GM13976 (cell line): ENCODE measurements around the gene LHPP.

Source experiments
- DNase-seq: peaks from one replicate; pipeline ENCODE4 v3.0.0; 2012; ENCODE audit warnings: low spot score
- in situ Hi-C: fragments of 300-500 bp; cut with MboI; formaldehyde crosslinking; loops from one replicate; pipeline ENCODE4 v1.12.0; 2022; ENCODE audit warnings: low sequenced_read_pairs, mixed read lengths, inconsistent platforms; ENCODE audit not compliant: unreplicated experiment
- TF ChIP-seq, protein P1 (sequence below): IDR thresholded peaks from 2 replicates; pipeline ENCODE4 v1.5.1; 2012; ENCODE audit warnings: borderline replicate concordance, mild to moderate bottlenecking; ENCODE audit not compliant: insufficient read depth; ENCODE audit errors: extremely low read depth, missing control alignments, control extremely low read depth

LHPP gene

DNA sequence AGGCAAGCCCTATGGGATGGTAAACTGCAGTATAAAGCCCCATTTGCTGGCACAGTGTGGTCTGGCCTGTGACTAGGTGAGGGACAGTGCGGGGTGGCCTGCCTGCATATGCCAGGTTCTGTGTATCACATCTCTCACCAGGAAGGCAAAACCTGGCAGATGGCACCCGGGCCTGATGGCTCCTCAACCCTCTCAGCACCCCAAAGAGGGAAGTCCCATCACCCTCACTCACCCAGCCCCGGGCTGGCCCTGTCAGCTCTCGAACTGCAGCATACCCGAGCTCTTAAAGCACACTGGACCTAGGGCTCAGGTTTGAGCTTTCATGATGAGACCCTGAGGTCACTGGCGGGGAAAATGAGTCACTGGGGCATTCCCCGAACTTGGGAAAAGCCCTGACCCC lies 130.5 kb downstream of the LHPP start:
- no peak for DNase-seq
- in situ Hi-C loops: no loop called here
- TF ChIP-seq, protein P1, sequence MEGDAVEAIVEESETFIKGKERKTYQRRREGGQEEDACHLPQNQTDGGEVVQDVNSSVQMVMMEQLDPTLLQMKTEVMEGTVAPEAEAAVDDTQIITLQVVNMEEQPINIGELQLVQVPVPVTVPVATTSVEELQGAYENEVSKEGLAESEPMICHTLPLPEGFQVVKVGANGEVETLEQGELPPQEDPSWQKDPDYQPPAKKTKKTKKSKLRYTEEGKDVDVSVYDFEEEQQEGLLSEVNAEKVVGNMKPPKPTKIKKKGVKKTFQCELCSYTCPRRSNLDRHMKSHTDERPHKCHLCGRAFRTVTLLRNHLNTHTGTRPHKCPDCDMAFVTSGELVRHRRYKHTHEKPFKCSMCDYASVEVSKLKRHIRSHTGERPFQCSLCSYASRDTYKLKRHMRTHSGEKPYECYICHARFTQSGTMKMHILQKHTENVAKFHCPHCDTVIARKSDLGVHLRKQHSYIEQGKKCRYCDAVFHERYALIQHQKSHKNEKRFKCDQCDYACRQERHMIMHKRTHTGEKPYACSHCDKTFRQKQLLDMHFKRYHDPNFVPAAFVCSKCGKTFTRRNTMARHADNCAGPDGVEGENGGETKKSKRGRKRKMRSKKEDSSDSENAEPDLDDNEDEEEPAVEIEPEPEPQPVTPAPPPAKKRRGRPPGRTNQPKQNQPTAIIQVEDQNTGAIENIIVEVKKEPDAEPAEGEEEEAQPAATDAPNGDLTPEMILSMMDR: no peak

DNA sequence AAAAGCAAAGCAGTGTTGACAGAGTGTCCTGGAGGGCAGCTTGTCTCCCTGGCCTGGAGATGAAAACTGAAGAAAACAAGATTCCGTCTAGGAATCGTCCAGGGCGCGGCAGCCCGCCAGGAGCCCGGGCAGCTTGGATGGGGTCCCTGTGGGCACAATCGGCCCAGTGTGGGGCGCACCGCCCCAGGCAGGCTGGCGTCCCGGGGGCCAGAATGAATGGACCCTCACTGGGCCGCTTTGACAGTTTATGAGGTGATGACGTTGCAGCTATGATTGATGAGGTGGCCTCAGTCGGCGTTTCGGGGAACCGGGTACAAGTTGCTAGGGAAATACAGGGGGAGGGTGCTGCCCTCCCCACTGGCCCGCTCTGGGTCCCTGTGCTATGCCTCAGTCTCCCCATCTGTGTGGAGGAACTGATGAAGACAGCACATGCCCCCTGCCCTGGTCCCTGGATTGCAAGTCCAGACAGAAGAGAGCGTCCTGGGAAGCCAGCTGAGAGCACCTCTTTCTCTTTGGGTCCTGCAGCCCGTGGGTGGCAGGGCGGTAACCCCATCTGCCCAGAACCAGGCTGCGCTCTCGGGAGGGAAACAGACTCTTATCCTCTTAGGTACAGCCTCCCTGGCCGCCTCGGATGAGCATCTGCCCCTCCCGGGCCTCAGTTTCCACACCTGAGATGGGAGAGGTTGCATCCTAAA lies 131.3 kb downstream of the LHPP start:
- in situ Hi-C loops: no loop called here
- DNase-seq: no peak
- TF ChIP-seq, protein P1: no peak

- TF ChIP-seq, protein P1: no peak
- in situ Hi-C loops: no loop called here
- no peak for DNase-seq
Measured at GRCh38 chr10:124593431-124593985, 131.9 kb downstream of the LHPP start.

DNA sequence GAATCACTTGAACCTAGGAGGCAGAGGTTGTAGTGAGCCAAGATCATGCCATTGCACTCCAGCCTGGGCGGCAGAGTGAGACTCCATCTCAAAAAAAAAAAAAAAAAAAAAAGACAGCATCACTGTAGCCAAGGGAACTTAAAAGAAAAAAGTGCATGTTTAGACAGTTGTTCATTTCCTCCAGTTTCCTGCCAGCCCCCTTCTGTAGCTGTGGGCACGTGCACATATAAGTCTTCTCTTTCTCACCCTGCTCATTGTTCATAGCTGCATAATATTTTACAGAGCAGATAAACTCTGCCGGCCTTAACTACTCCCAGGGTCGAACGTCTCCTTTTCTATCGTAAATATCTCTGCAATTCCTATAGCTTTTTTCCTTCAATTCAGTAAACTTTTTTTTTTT lies 132.6 kb downstream of the LHPP start:
- TF ChIP-seq, protein P1: no peak
- DNase-seq: no peak
- in situ Hi-C loops: no loop called here

DNA sequence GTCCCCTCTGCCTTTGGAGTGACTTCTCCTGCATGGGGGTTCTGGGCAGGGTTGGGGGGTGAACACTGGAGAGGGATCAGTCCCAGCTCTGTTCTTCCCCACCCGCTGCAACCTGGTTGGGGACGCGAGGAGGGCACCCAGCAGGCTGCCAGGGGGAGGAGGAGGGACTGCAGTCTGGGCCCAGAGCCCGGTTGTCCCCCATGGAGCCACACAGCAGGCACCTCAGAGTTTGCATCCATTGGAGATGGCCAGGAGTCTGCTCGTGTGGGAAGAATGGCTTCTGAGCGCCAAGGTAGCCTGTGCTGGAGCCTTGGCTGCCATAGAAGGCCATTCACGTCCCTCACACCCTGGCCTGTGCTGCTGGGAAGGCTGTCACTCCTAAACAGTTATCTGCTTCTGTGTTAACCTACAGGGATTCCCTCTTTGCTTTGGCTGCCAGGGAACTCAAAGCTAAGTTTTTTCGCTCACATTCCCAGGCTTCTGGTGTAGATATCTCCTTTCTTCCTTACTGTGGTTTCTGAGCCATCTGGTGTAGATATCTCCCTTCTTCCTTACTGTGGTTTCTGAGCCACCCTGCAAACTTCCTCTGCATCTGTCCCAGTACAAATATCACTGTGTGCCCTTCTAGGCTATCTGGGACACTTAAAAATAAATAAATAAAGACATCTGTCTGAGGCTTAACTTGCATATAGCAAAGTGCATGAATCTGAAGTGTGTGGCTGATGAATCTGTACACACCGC lies 133.7 kb downstream of the LHPP start:
- TF ChIP-seq, protein P1: no peak
- in situ Hi-C loops: no loop called here

DNA sequence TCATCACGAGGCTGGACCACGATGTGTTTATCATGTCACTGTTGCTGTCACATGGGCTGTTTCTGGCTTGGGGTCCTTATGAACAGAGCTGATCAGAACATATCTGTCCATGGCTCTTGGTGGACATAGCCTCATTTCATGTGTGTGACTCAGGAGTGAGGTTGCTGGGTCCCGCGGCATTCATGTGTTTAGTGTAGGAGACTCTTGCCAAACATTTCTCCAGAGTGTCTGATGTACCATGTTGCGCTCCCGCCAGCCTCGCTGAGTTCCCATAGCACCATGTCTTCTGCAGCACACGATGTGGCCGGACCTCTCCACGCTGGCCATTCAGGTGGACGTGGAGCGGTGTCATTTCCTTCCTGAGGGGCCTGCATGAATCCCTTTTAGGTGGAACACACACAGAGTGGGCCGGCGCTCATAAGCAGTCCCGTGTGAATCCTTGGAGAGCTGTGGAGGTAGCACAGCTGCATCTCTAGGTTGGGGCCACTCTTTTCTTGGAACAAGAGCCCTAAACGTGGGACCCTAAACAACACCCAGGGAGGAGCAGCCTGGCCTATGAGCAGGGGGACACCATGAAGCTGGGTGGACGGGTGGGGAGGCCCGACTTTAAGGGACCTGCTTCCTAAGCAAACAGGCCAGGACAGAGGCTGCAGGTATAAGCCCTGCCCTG lies 134.6 kb downstream of the LHPP start:
- TF ChIP-seq, protein P1: no peak
- in situ Hi-C loops: no loop called here
- no peak for DNase-seq

More for the DNA sequence above, 133.7 kb downstream of the LHPP start:
- DNase-seq: no peak
